Loucy (cell line): ENCODE data around the gene HELT.

Source experiments
- CTCF ChIP-seq: fragments of 200-600 bp; sonication (generic); conservative IDR thresholded peaks from 2 replicates; pipeline ENCODE4 v1.5.1; 2014; ENCODE audit warnings: mild to moderate bottlenecking, antibody characterized with exemption, low read length
- EZH2phosphoT487 ChIP-seq: fragments of 200-600 bp; IDR thresholded peaks from 2 replicates; pipeline ENCODE4 v1.6.1; 2018; ENCODE audit warnings: antibody characterized with exemption, mild to moderate bottlenecking, moderate library complexity, borderline replicate concordance

GRCh38 chr4:185003596-185004351 lies 14.5 kb upstream of the HELT start:
- TF ChIP-seq CTCF (no peak), EZH2phosphoT487 (no peak)
